Left ventricle myocardium superior (tissue), 1 donor: ENCODE data around the gene LAMC3. TPM values are rescaled to one million over a fixed set of nuclear protein-coding genes. Genes with fewer than 3 reads are reported as not detected.

ENCODE experiments used
- ATAC-seq: fragments of 200-7000 bp; cut with Tn5 transposase; one replicate; pipeline ENCODE4 v1.9.1; 2020; ENCODE audit warnings: mild to moderate bottlenecking, moderate library complexity
- DNase-seq: peaks from one replicate; pipeline ENCODE4 v3.0.0-alpha.2; 2020
- intact Hi-C: fragments of 100-400 bp; cut with micrococcal nuclease; formaldehyde crosslinking; loops from one replicate; pipeline ENCODE4 v1.11.0; 2022
- total RNA-seq: library from RNA; stranded (reverse); fragmentation: NEBNext Ultra II Directional; extraction: Animal tissue kit (Norgen Biotek cat#: 25700); gene quantifications from one replicate; pipeline ENCODE4 v1.2.1, GENCODE V29; 2021
- donor health status: DM: no; HTN: yes; CAD: no; lungs with severe emphysema.

Gene LAMC3
- total RNA-seq, 1 donor from 2014 or later = 0.07 TPM

DNA sequence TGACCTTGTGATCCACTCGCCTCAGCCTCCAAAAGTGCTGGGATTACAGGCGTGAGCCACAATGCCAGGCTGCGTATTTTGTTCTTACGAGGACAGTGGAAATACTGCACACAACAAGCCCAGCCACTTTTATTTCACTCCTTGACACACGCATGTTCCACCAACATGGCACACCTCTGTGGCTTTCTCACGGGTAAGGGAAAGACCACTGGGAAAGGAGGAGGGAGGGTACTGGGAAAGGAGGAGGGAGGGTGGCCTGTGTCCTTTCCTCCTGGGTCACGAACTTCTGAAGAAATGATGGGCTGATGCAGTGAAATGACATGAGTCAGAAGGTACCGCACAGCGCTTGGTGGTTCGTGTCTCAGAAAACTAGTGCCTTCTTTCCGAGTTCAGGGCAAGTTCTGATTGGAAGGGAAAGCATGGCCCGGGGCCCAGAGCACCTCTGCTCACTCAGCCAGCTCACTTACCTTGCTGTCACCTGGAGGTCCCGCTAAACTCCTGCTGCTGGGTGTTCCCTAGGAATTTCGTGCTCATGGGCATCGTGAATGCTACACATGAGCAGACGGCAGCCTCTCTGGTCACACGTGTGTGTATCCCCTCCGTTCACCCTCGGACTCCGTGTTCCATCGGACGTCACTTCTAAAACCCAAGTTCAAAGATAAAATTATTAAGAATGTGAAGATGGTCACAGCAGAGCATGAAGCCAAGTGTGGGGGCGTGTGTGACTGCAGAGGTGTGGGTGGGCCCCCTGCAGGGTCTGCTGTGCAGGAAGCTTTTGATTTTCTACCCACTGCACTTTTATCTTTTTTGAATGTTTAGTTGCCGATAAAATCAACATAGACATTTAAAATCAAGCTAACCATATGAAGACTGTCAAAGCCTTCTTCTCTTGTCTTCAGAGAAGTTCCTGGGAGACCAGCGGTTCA, 42.9 kb downstream of the LAMC3 start:
- intact Hi-C loops = no loop called here
- no peak for ATAC-seq
- DNase-seq = no peak

DNA sequence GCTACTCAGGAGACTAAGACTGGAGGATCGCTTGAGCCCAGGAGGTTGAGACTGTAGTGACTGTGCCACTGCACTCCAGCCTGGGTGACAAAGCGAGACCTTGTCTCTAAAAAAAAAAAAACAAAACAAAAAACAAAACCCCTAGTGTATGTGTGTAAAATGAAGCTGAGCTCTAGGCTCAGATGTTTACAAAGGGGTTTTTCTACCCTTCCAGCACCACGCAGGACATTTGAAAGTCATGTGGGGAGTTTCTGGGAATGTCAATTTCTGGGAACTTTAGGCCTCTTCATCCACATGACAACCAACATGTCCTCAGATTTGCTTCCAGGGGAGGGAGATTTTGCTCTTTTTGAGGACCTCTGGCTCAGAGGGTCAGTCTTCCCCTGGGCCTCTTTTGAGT, 44.9 kb downstream of the LAMC3 start:
- intact Hi-C loops = no loop called here
- DNase-seq = no peak
- no peak for ATAC-seq

DNA sequence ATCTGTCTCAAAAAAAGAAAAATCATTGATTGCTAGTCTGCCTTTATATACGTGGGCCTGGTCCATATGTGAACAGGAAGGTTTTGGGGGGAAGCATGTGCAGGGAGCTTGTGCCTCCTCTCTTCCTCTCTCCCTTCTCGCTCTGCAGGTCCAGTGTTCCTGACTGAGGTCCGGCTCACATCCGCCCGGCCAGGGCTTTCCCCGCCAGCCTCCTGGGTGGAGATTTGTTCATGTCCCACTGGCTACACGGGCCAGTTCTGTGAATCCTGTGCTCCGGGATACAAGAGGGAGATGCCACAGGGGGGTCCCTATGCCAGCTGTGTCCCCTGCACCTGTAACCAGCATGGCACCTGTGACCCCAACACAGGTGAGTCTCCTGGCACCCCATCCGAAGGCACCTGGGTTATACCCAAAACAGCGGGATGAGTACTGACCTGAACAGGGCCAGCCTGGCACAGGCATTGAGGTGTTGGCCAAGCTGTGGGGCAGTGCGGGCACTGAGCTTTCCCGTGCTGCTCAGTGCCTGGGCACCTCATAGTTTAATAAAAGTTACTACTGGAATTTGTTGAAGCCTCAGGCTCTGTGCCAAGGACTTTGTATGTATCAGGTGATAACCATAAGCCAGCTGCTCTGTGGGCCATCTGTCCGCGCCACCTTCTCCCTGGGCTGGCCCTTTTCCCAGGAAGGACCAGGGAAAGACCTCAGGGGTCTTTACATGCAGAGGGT, 48.0 kb downstream of the LAMC3 start:
- no peak for DNase-seq
- ATAC-seq = peak; percentile 66
- intact Hi-C loops = no loop called here

DNA sequence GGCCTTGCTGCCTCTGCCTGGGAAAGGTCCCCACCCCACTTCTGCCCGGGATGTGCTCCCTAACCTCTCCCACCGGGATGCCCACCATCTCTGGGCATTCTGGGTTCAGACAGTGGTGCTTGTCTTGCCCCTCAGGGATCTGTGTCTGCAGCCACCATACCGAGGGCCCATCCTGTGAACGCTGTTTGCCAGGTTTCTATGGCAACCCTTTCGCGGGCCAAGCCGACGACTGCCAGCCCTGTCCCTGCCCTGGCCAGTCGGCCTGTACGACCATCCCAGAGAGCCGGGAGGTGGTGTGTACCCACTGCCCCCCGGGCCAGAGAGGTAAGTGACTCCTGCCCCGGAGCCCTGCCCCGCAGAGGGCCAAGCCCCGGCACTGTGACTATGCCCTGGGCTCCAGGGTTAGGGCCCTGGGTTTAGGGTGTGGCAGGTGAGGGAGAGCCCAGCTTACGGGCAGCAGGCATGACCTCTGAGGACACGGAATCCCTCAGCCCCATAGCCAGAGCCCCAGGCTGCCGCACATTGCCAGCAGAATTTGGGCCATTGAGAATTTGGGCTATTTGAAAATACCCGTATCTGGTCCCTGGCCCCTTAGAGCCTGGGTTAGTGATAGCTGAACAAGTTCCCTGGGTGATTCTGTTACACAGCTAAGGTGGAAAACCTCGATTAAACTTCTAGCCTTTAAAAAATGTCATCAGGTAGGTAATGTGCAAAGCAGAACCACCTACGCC, 52.1 kb downstream of the LAMC3 start:
- ATAC-seq (no peak), DNase-seq (no peak)
- intact Hi-C loops = no loop called here

DNA sequence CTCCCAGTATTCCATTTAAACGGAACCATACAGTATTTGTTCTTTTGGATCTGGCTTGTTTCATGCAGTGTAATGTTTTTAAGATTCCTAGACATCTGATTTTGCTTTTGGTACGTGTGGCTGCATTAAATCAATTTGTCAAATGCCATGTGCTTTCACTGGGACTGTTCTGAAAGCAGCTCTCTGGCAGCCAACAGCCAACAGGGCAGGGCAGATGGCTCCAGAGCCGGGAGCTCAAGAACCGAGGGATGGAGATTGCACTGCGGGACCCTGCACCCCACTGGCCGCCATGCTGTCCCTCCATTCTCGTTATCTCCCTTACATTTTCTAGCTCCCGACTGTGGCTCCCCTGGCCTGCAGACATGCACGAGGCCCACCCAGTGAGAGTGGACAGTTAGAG, 54.0 kb downstream of the LAMC3 start:
- no peak for ATAC-seq
- intact Hi-C loops = no loop called here
- no peak for DNase-seq

DNA sequence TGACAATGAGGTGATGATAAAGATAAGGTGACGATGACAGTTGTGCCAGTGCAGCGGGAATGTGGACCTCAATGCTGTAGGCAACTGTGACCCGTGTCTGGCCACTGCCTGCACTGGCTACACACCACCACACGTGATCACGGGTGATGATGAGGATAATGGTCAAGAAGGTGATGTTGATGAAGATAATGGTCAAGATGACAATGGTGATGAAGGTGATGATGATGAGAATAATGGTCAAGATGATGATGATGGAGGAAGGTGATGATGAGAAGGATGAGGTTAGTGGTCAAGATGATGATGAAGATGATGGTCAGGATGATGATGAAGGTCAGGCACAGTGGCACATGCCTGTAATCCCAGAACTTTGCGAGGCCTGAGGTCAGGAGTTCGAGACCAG, 56.6 kb downstream of the LAMC3 start:
- intact Hi-C loops = no loop called here
- ATAC-seq (no peak), DNase-seq (no peak)

DNA sequence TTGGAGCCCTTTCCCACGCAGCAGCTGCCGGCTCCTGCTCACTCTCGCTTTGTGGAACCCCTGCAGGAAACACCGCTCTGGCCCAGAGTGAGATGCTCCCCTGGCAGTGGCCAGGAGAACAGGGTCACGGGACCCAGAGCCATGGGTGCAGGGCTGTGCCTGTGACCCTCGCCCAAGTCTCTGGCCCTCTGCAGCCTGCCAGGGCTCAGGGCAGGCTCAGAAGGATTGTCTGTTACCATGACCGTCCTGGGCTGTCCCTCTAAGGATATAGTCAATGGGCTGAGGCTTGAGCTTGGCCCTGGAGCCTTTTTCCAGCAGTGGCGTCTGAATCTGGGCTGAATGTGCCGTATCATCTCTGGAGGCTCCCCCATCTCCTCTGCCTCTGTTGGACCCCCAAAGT, 58.7 kb downstream of the LAMC3 start:
- ATAC-seq (peak; percentile 8), DNase-seq (no peak)
- intact Hi-C loops = no loop called here

DNA sequence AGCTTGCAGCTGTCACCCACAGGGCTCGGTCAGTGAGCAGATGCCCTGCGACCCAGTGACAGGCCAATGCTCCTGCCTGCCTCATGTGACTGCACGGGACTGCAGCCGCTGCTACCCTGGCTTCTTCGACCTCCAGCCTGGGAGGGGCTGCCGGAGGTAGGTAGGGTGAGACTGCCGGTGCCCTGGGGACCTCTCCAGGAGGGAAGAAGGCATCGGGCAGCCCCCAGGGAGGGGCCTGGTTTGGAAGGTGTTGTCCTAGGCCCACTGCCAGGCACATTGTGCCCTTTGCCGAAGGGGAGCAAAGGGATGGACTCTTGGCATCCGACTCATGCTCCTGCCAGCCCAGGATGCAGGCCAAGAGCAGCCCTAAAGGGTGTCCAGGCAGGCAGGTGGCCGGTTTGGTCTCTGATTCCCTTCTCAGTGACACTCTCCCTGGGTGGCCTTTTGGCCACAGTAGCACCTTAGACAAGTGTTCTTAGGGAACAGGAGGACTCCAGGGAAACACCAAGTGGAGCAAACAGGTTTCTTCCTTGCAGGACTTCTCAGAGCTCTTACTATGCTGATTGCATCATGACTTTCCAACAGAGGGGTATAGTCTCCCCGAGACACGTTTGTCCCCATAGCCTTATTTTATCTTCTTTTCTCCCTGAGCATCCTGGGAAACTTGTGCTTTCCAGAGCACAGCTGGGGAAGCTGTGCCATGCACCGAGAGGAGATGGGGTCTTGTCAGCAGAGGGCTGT, 59.3 kb downstream of the LAMC3 start:
- DNase-seq = peak; percentile 55
- intact Hi-C loops = no loop called here
- peak; percentile 80 for ATAC-seq

DNA sequence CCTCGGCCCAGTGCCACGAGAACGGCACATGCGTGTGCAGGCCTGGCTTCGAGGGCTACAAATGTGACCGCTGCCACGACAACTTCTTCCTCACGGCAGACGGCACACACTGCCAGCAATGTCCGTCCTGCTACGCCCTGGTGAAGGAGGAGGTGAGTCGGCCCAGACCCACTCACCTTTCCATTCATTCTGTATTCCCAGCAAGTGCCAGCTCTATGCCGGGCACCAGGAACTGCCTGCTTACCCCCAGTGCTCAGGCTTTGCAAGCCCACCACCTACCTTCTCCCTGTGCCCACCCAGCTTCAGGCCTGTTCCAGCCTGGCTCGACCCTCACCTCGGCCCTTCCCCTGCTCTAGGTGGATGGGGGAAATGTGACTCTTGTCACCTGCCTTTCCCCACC, 60.7 kb downstream of the LAMC3 start:
- DNase-seq = no peak
- intact Hi-C loops = no loop called here
- ATAC-seq = no peak

DNA sequence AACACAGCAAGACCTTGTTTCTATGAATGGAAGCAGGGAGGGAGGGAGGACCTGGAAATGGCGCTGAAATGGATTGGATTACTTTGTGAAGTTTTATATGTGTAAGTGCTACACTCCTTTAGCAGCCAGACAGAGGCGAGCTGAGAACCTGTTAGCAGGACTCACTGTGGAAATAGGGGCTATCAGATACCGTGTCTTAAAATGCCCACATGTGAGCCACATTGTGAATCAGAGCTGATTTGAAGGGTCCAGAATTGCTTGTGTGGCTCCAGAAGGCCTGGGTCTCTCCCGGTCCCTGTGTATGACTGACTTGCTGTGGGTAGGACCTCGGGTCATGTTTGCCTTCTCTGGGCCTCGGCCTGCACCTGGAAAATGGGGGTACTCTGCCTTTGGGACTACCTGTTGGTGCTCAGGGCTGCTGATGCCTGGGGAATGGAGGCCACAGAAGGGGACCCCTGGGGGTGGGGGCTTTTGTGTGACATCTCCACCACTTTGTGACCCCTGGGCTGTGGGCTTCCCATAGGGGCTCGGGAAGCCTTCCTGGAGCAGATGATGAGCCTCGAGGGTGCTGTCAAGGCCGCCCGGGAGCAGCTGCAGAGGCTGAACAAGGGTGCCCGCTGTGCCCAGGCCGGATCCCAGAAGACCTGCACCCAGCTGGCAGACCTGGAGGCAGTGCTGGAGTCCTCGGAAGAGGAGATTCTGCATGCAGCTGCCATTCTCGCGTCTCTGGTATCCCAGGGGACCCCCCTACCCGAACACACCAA, 63.3 kb downstream of the LAMC3 start:
- DNase-seq (no peak), ATAC-seq (no peak)

DNA sequence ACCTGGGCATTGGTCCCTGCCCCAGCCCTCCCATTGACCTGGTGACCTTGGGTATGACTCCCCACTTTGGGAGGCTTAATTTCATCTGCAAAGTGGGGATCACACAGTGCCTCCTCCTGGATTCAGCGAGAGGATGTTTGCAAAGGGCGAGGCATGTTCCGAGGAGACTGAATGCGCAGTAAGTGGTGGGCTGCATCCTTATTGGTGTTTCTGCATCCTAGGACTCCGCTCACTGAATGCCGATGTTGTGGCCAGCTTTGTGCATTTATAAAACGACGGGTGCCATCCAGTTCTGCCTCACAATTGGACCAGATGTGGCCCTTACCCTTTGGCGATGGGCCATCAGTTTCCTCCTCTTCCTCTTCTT, 63.9 kb downstream of the LAMC3 start:
- ATAC-seq = no peak
- DNase-seq = no peak
- intact Hi-C loops = no loop called here

More for the DNA sequence above, 63.3 kb downstream of the LAMC3 start:
- intact Hi-C loops = no loop called here

DNA sequence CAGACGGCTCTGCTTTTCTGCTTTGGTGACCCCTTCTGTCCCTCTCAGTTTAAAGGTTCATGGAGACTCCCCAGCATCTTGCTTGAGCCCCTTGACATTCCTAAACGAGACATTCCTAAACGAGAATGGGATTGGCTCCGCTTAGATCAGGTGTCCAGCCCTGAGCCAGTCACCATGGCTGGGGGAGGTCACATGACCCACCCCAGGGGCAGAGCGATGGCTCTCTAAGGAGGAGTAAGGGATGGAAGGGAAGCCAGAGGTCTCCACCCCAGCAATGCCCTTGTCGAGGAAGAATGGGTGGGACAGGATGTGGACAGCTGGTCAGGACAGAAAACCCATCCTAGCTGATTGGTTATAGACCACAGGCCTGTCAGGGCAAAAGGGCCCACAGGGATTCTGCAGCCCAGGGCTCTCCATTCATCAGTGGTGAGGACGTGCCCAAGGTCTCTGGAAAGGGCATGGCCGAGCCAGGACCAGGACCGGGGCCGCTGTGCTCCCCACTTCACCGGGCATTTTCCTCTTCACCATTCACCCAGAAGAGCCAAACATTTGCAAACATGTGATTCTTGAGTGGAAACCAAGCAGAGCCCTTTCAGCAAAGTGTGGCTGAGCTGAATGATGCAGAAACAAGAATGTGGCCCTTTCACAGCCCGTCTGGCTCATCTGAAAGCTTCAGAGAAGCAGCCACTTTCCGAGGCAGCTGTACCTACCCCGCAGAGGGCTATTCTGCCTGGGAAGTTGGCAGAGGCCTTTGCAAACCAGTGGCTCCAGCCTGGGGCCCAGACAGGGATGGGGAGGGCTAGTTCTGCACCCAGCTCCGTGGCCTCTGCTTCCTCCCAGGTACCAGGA, 67.6 kb downstream of the LAMC3 start:
- intact Hi-C loops = no loop called here
- DNase-seq (no peak), ATAC-seq (no peak)

DNA sequence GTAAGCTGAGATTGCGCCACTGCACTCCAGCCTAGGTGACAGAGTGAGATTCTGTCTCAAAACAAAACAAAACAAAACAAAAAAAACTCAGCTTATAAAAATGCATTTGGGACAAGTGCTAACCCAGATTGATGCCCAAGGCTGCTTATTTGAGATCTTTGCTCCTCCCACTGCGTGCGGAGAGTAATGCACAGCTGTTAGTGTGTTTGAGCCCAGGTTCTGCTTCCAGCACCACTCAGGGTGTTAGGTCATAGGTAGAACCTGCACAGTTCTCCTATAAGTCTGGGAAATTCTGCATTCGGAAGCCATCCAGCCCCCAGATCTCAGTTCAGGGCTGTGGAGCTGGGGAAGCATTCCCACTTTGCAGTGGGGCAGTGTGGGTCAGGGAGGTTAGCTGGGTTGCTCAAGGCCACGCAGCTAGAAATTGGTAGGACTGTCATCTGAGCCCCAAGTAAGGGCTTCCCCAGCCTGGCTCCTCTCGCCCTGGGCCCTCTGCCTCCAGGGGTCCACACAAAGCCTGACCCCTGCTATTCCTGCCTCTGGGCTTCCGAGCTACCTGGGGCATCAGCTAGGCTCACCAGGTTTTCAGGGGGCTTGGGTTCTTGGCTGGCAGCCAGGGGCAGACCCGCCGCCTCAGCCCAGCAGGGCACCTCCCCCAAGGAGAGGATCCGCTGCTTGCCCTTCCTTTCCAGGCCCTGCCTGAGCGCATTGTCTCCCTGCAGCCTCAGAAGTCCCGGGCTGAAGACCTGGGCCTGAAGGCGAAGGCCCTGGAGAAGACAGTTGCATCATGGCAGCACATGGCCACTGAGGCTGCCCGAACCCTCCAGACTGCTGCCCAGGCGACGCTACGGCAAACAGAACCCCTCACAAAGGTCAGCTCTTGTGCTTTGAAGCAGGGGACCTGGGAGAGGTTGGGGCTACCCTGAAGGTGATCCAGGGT, 69.7 kb downstream of the LAMC3 start:
- no peak for DNase-seq
- intact Hi-C loops = no loop called here

DNA sequence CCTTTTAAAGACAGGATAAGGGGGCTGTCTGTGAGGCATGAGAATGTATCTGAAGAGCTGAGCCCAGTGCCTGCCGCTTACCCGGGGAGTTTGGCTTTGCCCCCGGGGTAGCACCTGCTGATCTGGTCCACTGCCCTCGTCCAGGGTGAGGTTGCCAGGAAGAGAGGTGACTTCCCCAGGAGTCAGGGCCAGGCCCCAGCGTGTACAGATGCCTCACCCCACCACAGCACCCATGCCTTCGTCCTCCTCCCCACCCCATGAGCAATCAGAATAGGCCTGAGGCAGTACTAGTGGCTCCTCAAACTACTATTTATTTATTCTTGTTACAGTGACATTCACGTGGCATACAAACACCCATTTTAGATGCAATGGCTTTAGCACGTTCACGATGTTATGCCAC, 71.6 kb downstream of the LAMC3 start:
- no peak for ATAC-seq
- DNase-seq = no peak
- intact Hi-C loops = no loop called here

More for the DNA sequence above, 69.7 kb downstream of the LAMC3 start:
- no peak for ATAC-seq

DNA sequence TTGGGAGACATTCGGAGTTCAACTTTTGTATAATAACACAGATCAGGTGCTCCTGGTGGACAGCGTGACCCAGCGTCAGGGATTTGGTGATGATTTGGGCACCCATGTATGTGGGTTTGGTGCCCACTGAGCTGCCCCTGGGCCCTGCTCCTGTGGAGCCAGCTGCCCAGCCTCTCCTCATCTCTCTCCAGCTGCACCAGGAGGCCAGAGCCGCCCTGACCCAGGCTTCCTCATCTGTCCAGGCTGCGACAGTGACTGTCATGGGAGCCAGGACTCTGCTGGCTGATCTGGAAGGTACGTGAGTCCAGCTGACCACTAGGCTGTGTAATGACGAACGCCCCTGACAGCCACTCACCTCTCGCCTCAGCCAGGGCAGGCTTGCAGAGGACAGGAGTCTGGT, 72.9 kb downstream of the LAMC3 start:
- DNase-seq (no peak), ATAC-seq (no peak)
- intact Hi-C loops = no loop called here

DNA sequence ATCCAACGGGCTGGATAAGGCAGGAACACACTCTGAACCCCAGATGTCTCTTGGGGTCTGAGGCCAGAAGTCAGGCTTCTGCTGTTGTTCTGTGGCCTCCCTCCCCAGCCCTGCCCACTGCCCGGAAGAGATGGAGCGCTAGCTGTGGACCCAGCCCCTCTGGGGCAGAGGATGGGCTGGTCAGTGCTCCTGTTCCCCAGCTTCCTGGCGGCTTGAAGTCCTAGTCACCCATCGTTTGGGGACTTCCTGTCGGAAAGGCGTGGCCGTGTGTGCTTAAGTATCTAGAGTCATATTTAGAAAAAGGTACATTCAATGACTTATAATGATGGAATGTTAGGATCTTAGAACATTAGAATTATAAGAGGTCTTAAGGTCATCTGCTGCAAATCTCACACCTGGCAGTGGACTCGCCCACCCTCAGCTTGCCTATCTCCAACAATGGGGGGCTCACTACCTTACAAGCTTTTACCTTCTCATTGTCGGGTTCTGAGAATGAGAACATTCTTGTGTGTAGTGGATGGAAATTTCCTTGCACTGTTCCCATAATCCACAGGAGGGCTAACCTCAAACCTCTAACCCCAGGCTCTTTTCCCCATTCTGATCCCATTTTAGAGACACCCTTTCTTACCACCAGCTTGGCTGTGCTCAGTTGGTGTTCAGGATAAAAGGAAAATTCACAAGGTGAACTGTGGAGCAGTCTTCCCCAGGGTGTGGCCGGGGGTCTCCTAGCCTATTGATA, 74.0 kb downstream of the LAMC3 start:
- no peak for DNase-seq
- peak; percentile 66 for ATAC-seq
- intact Hi-C loops = no loop called here
